Skeletal muscle satellite cell (primary cell): Measurements from ENCODE around the gene PABPN1L.

Source experiments
- H3K27me3 ChIP-seq: 2 replicates; pipeline ENCODE4 v1.7.0; 2013; ENCODE audit warnings: low read length; ENCODE audit not compliant: control insufficient read depth, insufficient read depth
- H3K36me3 ChIP-seq: 2 replicates; pipeline ENCODE4 v1.7.0; 2013; ENCODE audit warnings: mild to moderate bottlenecking, control low read depth, low read length; ENCODE audit not compliant: insufficient read depth
- H3K4me1 ChIP-seq: 2 replicates; pipeline ENCODE4 v1.7.0; 2013; ENCODE audit warnings: low read length; ENCODE audit not compliant: control insufficient read depth, insufficient read depth
- H3K4me2 ChIP-seq: 2 replicates; pipeline ENCODE4 v1.7.0; 2013; ENCODE audit warnings: mild to moderate bottlenecking, low read length
- H3K4me3 ChIP-seq: 2 replicates; pipeline ENCODE4 v1.7.0; 2013; ENCODE audit warnings: low read length
- H3K9ac ChIP-seq: 2 replicates; pipeline ENCODE4 v1.7.0; 2013; ENCODE audit warnings: mild to moderate bottlenecking, low read depth, low read length, moderate library complexity
- H3K9me3 ChIP-seq: replicated peaks from 2 replicates; pipeline ENCODE4 v1.7.0; 2013; ENCODE audit warnings: mild to moderate bottlenecking, control low read depth, low read length

The PABPN1L gene

GRCh38 chr16:88817785-88818574, 48.5 kb downstream of the PABPN1L start:
- Histone ChIP-seq H3K27me3 (no peaks in the 10 kb centered on the region), H3K4me1 (peaks cover 2% of the 10 kb centered on the region), H3K4me3 (no peak overlapping the region), H3K9ac (no peak overlapping the region), H3K36me3 (peaks cover 9% of the 10 kb centered on the region), H3K4me2 (no peak overlapping the region), H3K9me3 (no peaks in the 10 kb centered on the region)

GRCh38 chr16:88816736-88817535, 49.5 kb downstream of the PABPN1L start:
- H3K27me3 ChIP-seq: no peaks in the 10 kb centered on the region
- peaks cover 4% of the 10 kb centered on the region for H3K36me3 ChIP-seq
- no peak overlapping the region for H3K4me2 ChIP-seq
- peaks cover 9% of the 10 kb centered on the region for H3K4me1 ChIP-seq
- H3K9me3 ChIP-seq: no peaks in the 10 kb centered on the region
- no peak overlapping the region for H3K9ac ChIP-seq
- no peak overlapping the region for H3K4me3 ChIP-seq

DNA sequence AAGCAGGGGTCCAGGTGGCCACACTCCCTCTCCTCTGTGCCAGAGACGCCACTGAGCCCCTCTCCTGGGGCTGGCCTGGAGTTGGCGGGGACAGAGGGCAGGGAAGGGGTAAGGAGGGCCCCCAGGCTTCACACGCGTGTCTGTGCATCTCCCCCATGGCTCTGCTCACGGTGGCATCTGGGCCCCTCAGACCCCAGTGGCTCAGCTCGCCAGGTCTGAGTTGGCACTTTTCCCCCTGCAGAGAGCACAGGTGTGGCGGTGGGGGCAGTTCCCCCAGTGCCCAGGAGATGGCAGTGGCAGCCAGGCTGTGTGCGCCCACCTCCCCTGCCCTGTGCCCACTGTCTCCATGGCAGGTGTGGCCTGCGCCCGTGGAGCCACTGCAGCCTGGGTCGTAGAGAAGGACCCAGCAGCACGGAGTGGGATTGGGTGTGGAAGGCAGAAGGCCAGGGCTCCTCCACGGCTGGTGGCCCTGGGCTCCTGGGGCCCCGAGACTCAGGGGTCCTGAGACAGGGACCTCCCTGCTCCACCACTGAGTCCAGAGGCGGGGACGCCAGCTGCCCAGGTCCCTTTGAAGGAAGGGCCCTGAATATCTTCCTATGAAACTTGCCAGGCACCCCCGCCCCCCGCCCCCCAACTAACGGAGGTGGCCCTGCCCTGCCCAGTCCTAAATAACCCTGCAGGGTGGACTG, 50.4 kb downstream of the PABPN1L start:
- Histone ChIP-seq H3K27me3 (no peaks in the 10 kb centered on the region), H3K9me3 (no peaks in the 10 kb centered on the region), H3K4me1 (peaks cover 11% of the 10 kb centered on the region), H3K36me3 (no peaks in the 10 kb centered on the region), H3K4me2 (no peak overlapping the region), H3K9ac (no peak overlapping the region), H3K4me3 (no peak overlapping the region)

GRCh38 chr16:88815227-88815626, 51.2 kb downstream of the PABPN1L start:
- H3K4me2 ChIP-seq: no peak overlapping the region
- no peaks in the 10 kb centered on the region for H3K27me3 ChIP-seq
- H3K9me3 ChIP-seq: no peaks in the 10 kb centered on the region
- H3K4me1 ChIP-seq: peaks cover 19% of the 10 kb centered on the region
- no peaks in the 10 kb centered on the region for H3K36me3 ChIP-seq
- no peak overlapping the region for H3K9ac ChIP-seq
- no peak overlapping the region for H3K4me3 ChIP-seq

- Histone ChIP-seq H3K36me3 (peaks cover 11% of the 10 kb centered on the region), H3K4me3 (no peak overlapping the region), H3K4me2 (no peak overlapping the region), H3K4me1 (peaks cover 26% of the 10 kb centered on the region), H3K27me3 (no peaks in the 10 kb centered on the region), H3K9ac (no peak overlapping the region), H3K9me3 (no peaks in the 10 kb centered on the region)
These were observed 52.3 kb downstream of the PABPN1L start for GRCh38 chr16:88814144-88814502.
